GM19328 (cell line): ENCODE measurements around the gene TMEM204.

Source experiments
- ATAC-seq: cut with Tn5 transposase; IDR thresholded peaks from one replicate; pipeline ENCODE4 v1.9.1; 2021; ENCODE audit warnings: mild to moderate bottlenecking, moderate library complexity; ENCODE audit not compliant: unreplicated experiment

The TMEM204 gene

GRCh38 chr16:1536601-1537000, 3.1 kb downstream of the TMEM204 start:
- ATAC-seq: no peak

GRCh38 chr16:1537138-1537577, 3.7 kb downstream of the TMEM204 start:
- ATAC-seq: no peak

GRCh38 chr16:1537763-1538289, 4.4 kb downstream of the TMEM204 start:
- no peak for ATAC-seq

- ATAC-seq: no peak
Measured at GRCh38 chr16:1538804-1539520, 5.5 kb downstream of the TMEM204 start.

GRCh38 chr16:1539720-1540555, 6.5 kb downstream of the TMEM204 start:
- ATAC-seq: no peak

- ATAC-seq: no peak
Measured at GRCh38 chr16:1540556-1540855, 7.0 kb downstream of the TMEM204 start.

GRCh38 chr16:1541293-1542165, 8.1 kb downstream of the TMEM204 start:
- no peak for ATAC-seq

GRCh38 chr16:1542166-1542500, 8.7 kb downstream of the TMEM204 start:
- ATAC-seq: no peak

- ATAC-seq: no peak
Measured at GRCh38 chr16:1542533-1542932, 9.1 kb downstream of the TMEM204 start.

- ATAC-seq: no peak
Measured at GRCh38 chr16:1543085-1543896, 9.8 kb downstream of the TMEM204 start.

GRCh38 chr16:1545044-1546040, 11.9 kb downstream of the TMEM204 start:
- ATAC-seq: no peak

- no peak for ATAC-seq
Measured at GRCh38 chr16:1546430-1546829, 13.0 kb downstream of the TMEM204 start.

- ATAC-seq: no peak
Measured at GRCh38 chr16:1548233-1548632, 14.8 kb downstream of the TMEM204 start.

- no peak for ATAC-seq
Measured at GRCh38 chr16:1548727-1549126, 15.3 kb downstream of the TMEM204 start.

GRCh38 chr16:1550069-1550468, 16.6 kb downstream of the TMEM204 start:
- ATAC-seq: no peak

GRCh38 chr16:1550696-1551095, 17.2 kb downstream of the TMEM204 start:
- ATAC-seq: no peak

GRCh38 chr16:1551166-1551565, 17.7 kb downstream of the TMEM204 start:
- ATAC-seq: no peak

- no peak for ATAC-seq
Measured at GRCh38 chr16:1552129-1552528, 18.7 kb downstream of the TMEM204 start.
